Measurements from ENCODE around the gene MICAL2. TPM values are rescaled to one million over a fixed set of nuclear protein-coding genes. Genes with fewer than 3 reads are reported as not detected.
A peak's percentile ranks its signal among the peaks of the same experiment; 100 is the strongest.

Gene MICAL2, protein sequence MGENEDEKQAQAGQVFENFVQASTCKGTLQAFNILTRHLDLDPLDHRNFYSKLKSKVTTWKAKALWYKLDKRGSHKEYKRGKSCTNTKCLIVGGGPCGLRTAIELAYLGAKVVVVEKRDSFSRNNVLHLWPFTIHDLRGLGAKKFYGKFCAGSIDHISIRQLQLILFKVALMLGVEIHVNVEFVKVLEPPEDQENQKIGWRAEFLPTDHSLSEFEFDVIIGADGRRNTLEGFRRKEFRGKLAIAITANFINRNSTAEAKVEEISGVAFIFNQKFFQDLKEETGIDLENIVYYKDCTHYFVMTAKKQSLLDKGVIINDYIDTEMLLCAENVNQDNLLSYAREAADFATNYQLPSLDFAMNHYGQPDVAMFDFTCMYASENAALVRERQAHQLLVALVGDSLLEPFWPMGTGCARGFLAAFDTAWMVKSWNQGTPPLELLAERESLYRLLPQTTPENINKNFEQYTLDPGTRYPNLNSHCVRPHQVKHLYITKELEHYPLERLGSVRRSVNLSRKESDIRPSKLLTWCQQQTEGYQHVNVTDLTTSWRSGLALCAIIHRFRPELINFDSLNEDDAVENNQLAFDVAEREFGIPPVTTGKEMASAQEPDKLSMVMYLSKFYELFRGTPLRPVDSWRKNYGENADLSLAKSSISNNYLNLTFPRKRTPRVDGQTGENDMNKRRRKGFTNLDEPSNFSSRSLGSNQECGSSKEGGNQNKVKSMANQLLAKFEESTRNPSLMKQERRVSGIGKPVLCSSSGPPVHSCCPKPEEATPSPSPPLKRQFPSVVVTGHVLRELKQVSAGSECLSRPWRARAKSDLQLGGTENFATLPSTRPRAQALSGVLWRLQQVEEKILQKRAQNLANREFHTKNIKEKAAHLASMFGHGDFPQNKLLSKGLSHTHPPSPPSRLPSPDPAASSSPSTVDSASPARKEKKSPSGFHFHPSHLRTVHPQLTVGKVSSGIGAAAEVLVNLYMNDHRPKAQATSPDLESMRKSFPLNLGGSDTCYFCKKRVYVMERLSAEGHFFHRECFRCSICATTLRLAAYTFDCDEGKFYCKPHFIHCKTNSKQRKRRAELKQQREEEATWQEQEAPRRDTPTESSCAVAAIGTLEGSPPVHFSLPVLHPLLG
- total RNA-seq (200 and 222 TPM in 2 replicates), polyA plus RNA-seq (64.7 and 67.6 TPM in 2 replicates), polyA minus RNA-seq (248 and 293 TPM in 2 replicates), Bru-seq, nascent RNA (percentile 83 among the genes with signal in this experiment), BruChase-seq, experiment 1, labeled RNA remaining after a 6-hour chase (percentile 86 among the genes with signal in this experiment), BruChase-seq, experiment 2, labeled RNA remaining after a 2-hour chase (percentile 77 among the genes with signal in this experiment)
- polyA plus RNA-seq (2011; cell fraction: cytosol; rRNA removed), result 74.6 and 84.6 TPM in 2 replicates
- 108 and 127 TPM in 2 replicates for polyA plus RNA-seq (2011; cell fraction: nucleus; rRNA removed)
- polyA plus RNA-seq (2012), result 116 and 178 TPM in 2 replicates
- 2.5 TPM for polyA minus RNA-seq (2011; cell fraction: cytosol; rRNA and poly(A)+ RNA removed)
- polyA minus RNA-seq (2011; cell fraction: nucleus; rRNA and poly(A)+ RNA removed), result 222 and 257 TPM in 2 replicates
- long read RNA-seq, partial matches to known transcripts, result 15 of 118 reads
- long read RNA-seq, other reads (novel, unspliced or antisense), result 101 of 118 reads

- Histone ChIP-seq H3K9me3 (replicated peaks; ENCODE audit: control insufficient read depth, insufficient read depth, low read length) (no peaks in the 10 kb centered on the region), H3K4me3 (replicated peaks in 1 of 3; ENCODE audit: insufficient read depth in 1 of 3, low read depth in 1 of 3, low read length in 3 of 3) (peak within 1 kb of the TSS; percentile 50 to 86 (median 73)), H3K79me2 (ENCODE audit: control insufficient read depth, insufficient read depth, low read length) (peaks cover 46% of the 10 kb centered on the region), H3K4me2 (ENCODE audit: insufficient read depth, low read length) (peak within 1 kb of the TSS; percentile 88), H2AFZ (ENCODE audit: low read depth, low read length) (peak within 1 kb of the TSS; percentile 91), H3K4me1 (ENCODE audit: control insufficient read depth, extremely low read depth, insufficient read depth, low read length) (peaks cover 40% of the 10 kb centered on the region), H3K9ac (replicated peaks; ENCODE audit: extremely low read depth, insufficient read depth, low read length) (peak within 1 kb of the TSS; percentile 75), H3K9me1 (replicated peaks; ENCODE audit: control insufficient read depth, extremely low read depth, insufficient read depth, low read length) (no peaks in the 10 kb centered on the region), H3K27me3 (ENCODE audit: control insufficient read depth in 2 of 2, insufficient read depth in 2 of 2, low read length in 2 of 2) (no peaks in the 10 kb centered on the region), H4K20me1 (replicated peaks; ENCODE audit: control insufficient read depth, extremely low read depth, insufficient read depth, low read length) (no peaks in the 10 kb centered on the region), H3K36me3 (ENCODE audit: control insufficient read depth in 2 of 2, extremely low read depth in 1 of 2, insufficient read depth in 2 of 2, low read length in 2 of 2) (no peaks in the 10 kb centered on the region), H3K27ac (ENCODE audit: insufficient read depth, low read depth, low read length) (peak within 1 kb of the TSS; percentile 56)
- dilution Hi-C loops (cut with MboI; ENCODE audit: extremely low pct_ligation_motif_present, low sequenced_read_pairs) (no loop called here), intact Hi-C loops (cut with micrococcal nuclease) (loop anchor here (1.0 to 2.0 kb wide), 6 partner anchors 14 to 123 kb away; no protein-coding TSS in a partner anchor)
- DNase-seq (ENCODE audit: low read depth, low spot score) (peak; percentile 87), FAIRE-seq (peak; percentile 91)
- TF ChIP-seq GATA2 (IDR thresholded peaks at IDR 0.05; ENCODE audit: insufficient read depth, insufficient read length, low read depth, low read length), result no peak
- TF ChIP-seq POLR2A (IDR thresholded peaks at IDR 0.05; ENCODE audit: low read depth, low read length), result peak; percentile 85
- TF ChIP-seq POLR2AphosphoS5 (IDR thresholded peaks at IDR 0.05; ENCODE audit: insufficient read depth, low read depth, low read length), result peak; percentile 95
- TF ChIP-seq, protein P1, sequence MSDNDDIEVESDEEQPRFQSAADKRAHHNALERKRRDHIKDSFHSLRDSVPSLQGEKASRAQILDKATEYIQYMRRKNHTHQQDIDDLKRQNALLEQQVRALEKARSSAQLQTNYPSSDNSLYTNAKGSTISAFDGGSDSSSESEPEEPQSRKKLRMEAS (IDR thresholded peaks at IDR 0.05; ENCODE audit: insufficient read depth, insufficient read length), result peak; percentile 91
- CTCF ChIA-PET, result interaction anchor here (0.5 to 2.9 kb wide), 11 partner anchors 11 to 179 kb away, joined by 3 to 12 read pairs (median 3); no protein-coding TSS in a partner anchor
- BruUV-seq (replicated peaks), result no TSS peak
- POLR2A ChIA-PET, result interaction anchor here (1.7 kb wide), 1 partner anchor 22 kb away, joined by 3 read pairs; no protein-coding TSS in a partner anchor
Observed at GRCh38 chr11:12110201-12110713, at the start of gene MICAL2. MICAL2 (plus strand) TSS chr11:12110590; CDS start chr11:12162156, 51,566 bp downstream.

All from endothelial cell of umbilical vein (primary cell).